Mesothelial cell of epicardium (in vitro differentiated cells): ENCODE measurements around the gene NBPF10. TPM values are rescaled to one million over a fixed set of nuclear protein-coding genes. Genes with fewer than 3 reads are reported as not detected.
"Not testable (repeated sequence)": the region's sequence is repeated elsewhere in the genome, so short reads cannot be mapped to it uniquely, and the experiment has no call there.

ENCODE experiments used
- DNase-seq, 2 experiments: peaks; one replicate each; pipeline ENCODE4 v3.0.0; 2021; ENCODE audit warnings: low spot score in 2 of 2; ENCODE audit not compliant: unreplicated experiment in 2 of 2
- H3K27ac Mint-ChIP-seq: 2 replicates; pipeline ENCODE4 v1.8.0; 2021; ENCODE audit warnings: mixed read lengths
- H3K27me3 Mint-ChIP-seq: 2 replicates; pipeline ENCODE4 v1.8.0; 2021; ENCODE audit warnings: low read depth, mixed read lengths
- H3K36me3 Mint-ChIP-seq: 2 replicates; pipeline ENCODE4 v1.8.0; 2021; ENCODE audit warnings: mixed read lengths
- H3K4me1 Mint-ChIP-seq: 2 replicates; pipeline ENCODE4 v1.8.0; 2021; ENCODE audit warnings: mixed read lengths
- H3K4me3 Mint-ChIP-seq: 2 replicates; pipeline ENCODE4 v1.8.0; 2021; ENCODE audit warnings: mild to moderate bottlenecking, moderate library complexity, mixed read lengths
- H3K9me3 Mint-ChIP-seq: 2 replicates; pipeline ENCODE4 v1.8.0; 2021; ENCODE audit warnings: mixed read lengths
- CTCF ChIP-seq: fragments of 200-600 bp; sonication (generic); IDR thresholded peaks from one replicate; pipeline ENCODE4 v1.5.0; 2021; ENCODE audit warnings: antibody characterized with exemption; ENCODE audit not compliant: unreplicated experiment
- total RNA-seq: library from RNA; stranded (reverse); gene quantifications from 3 replicates; pipeline ENCODE4 v1.2.1, GENCODE V29; 2021

NBPF10 gene
- 6.3 to 7.0 TPM (median 6.4 TPM) in 3 replicates for total RNA-seq

GRCh38 chr1:146144465-146144864 is at the start of gene NBPF10:
TSS of gene NBPF10 (minus strand) at chr1:146144804. CDS start at chr1:146144769, 35 bp downstream.
- DNase-seq, H3K27ac Mint-ChIP-seq, H3K4me1 Mint-ChIP-seq, H3K36me3 Mint-ChIP-seq, H3K27me3 Mint-ChIP-seq, H3K9me3 Mint-ChIP-seq, H3K4me3 Mint-ChIP-seq: not testable (repeated sequence)
- peak; percentile 12 for TF ChIP-seq CTCF

GRCh38 chr1:146174531-146174930 is 29.9 kb upstream of the NBPF10 start:
- H3K4me1 Mint-ChIP-seq, H3K4me3 Mint-ChIP-seq, H3K27me3 Mint-ChIP-seq, H3K9me3 Mint-ChIP-seq, H3K36me3 Mint-ChIP-seq: not testable (repeated sequence)
- H3K27ac Mint-ChIP-seq: peak overlapping the region; percentile 96
- peak; percentile 33 to 71 for DNase-seq

GRCh38 chr1:146167740-146168139 is 23.1 kb upstream of the NBPF10 start:
- not testable (repeated sequence) for H3K36me3 Mint-ChIP-seq, DNase-seq, H3K4me1 Mint-ChIP-seq, H3K4me3 Mint-ChIP-seq, H3K9me3 Mint-ChIP-seq, H3K27ac Mint-ChIP-seq, H3K27me3 Mint-ChIP-seq

GRCh38 chr1:146167273-146167672 is 22.7 kb upstream of the NBPF10 start:
- not testable (repeated sequence) for H3K27ac Mint-ChIP-seq, H3K27me3 Mint-ChIP-seq, DNase-seq, H3K4me1 Mint-ChIP-seq, H3K4me3 Mint-ChIP-seq, H3K9me3 Mint-ChIP-seq, H3K36me3 Mint-ChIP-seq

Other genes with a start within 250 kb of the NBPF10 start
- gene ITGA10, start 234.8 kb downstream of the NBPF10 start, total RNA-seq: 0.38 to 0.60 TPM (median 0.59 TPM) in 3 replicates
- gene PEX11B, start 226.1 kb downstream of the NBPF10 start, total RNA-seq: 26.8 to 27.2 TPM (median 26.9 TPM) in 3 replicates
- 146 to 154 TPM (median 148 TPM) in 3 replicates for gene RBM8A, start 217.3 kb downstream of the NBPF10 start, total RNA-seq
- 26.6 to 27.6 TPM (median 27.1 TPM) in 3 replicates for gene LIX1L, start 186.8 kb downstream of the NBPF10 start, total RNA-seq
- gene ANKRD34A, start 180.2 kb downstream of the NBPF10 start, total RNA-seq: 0.86 to 1.9 TPM (median 0.94 TPM) in 3 replicates
- 14.4 to 16.4 TPM (median 14.7 TPM) in 3 replicates for gene POLR3GL, start 180.1 kb downstream of the NBPF10 start, total RNA-seq
- gene TXNIP, start 148.2 kb downstream of the NBPF10 start, total RNA-seq: 125 to 129 TPM (median 129 TPM) in 3 replicates
- not detected in 3 replicates for gene HJV, start 123.1 kb downstream of the NBPF10 start, total RNA-seq
- 71.2 to 79.3 TPM (median 72.8 TPM) in 3 replicates for gene NOTCH2NLA, start 84.2 kb upstream of the NBPF10 start, total RNA-seq